ENCODE measurements around the gene RAPGEF1. TPM values are rescaled to one million over a fixed set of nuclear protein-coding genes. Genes with fewer than 3 reads are reported as not detected.

Gene RAPGEF1
- total RNA-seq, 1 donor from 2014 or later = 94.3 TPM

- no peak for DNase-seq (ENCODE audit: extremely low spot score, unreplicated experiment)
- no peak for TF ChIP-seq CTCF (IDR thresholded peaks at IDR 0.05)
- Mint-ChIP-seq H3K27me3 (ENCODE audit: unreplicated experiment) (no peaks in the 10 kb centered on the region), H3K9me3 (ENCODE audit: unreplicated experiment) (no peaks in the 10 kb centered on the region), H3K36me3 (ENCODE audit: unreplicated experiment) (peaks cover 20% of the 10 kb centered on the region), H3K4me1 (ENCODE audit: unreplicated experiment) (peaks cover 2% of the 10 kb centered on the region), H3K27ac (ENCODE audit: unreplicated experiment) (no peak overlapping the region), H3K4me3 (ENCODE audit: unreplicated experiment) (no peak overlapping the region)
Observed at GRCh38 chr9:131575946-131576853, 163.7 kb downstream of the RAPGEF1 start.

- H3K4me1 Mint-ChIP-seq (ENCODE audit: unreplicated experiment) = peaks cover 2% of the 10 kb centered on the region
- H3K27ac Mint-ChIP-seq (ENCODE audit: unreplicated experiment) = no peak overlapping the region
- TF ChIP-seq CTCF (IDR thresholded peaks at IDR 0.05) = no peak
- no peak overlapping the region for H3K4me3 Mint-ChIP-seq (ENCODE audit: unreplicated experiment)
- no peaks in the 10 kb centered on the region for H3K27me3 Mint-ChIP-seq (ENCODE audit: unreplicated experiment)
- H3K9me3 Mint-ChIP-seq (ENCODE audit: unreplicated experiment) = no peaks in the 10 kb centered on the region
- H3K36me3 Mint-ChIP-seq (ENCODE audit: unreplicated experiment) = peaks cover 19% of the 10 kb centered on the region
- no peak for DNase-seq (ENCODE audit: extremely low spot score, unreplicated experiment)
Observed at GRCh38 chr9:131574730-131575640, 164.9 kb downstream of the RAPGEF1 start.

- DNase-seq (ENCODE audit: extremely low spot score, unreplicated experiment) = no peak
- Mint-ChIP-seq H3K9me3 (ENCODE audit: unreplicated experiment) (no peaks in the 10 kb centered on the region), H3K27me3 (ENCODE audit: unreplicated experiment) (no peaks in the 10 kb centered on the region), H3K27ac (ENCODE audit: unreplicated experiment) (no peak overlapping the region), H3K4me1 (ENCODE audit: unreplicated experiment) (no peaks in the 10 kb centered on the region), H3K36me3 (ENCODE audit: unreplicated experiment) (peaks cover 17% of the 10 kb centered on the region), H3K4me3 (ENCODE audit: unreplicated experiment) (no peak overlapping the region)
- TF ChIP-seq CTCF (IDR thresholded peaks at IDR 0.05) = no peak
Observed at GRCh38 chr9:131567910-131568309, 172.0 kb downstream of the RAPGEF1 start.

GRCh38 chr9:131566158-131566557 is 173.7 kb downstream of the RAPGEF1 start:
- no peak overlapping the region for H3K27ac Mint-ChIP-seq (ENCODE audit: unreplicated experiment)
- no peaks in the 10 kb centered on the region for H3K9me3 Mint-ChIP-seq (ENCODE audit: unreplicated experiment)
- no peaks in the 10 kb centered on the region for H3K27me3 Mint-ChIP-seq (ENCODE audit: unreplicated experiment)
- DNase-seq (ENCODE audit: extremely low spot score, unreplicated experiment) = no peak
- no peak for TF ChIP-seq CTCF (IDR thresholded peaks at IDR 0.05)
- peaks cover 7% of the 10 kb centered on the region for H3K4me1 Mint-ChIP-seq (ENCODE audit: unreplicated experiment)
- no peak overlapping the region for H3K4me3 Mint-ChIP-seq (ENCODE audit: unreplicated experiment)
- peaks cover 13% of the 10 kb centered on the region for H3K36me3 Mint-ChIP-seq (ENCODE audit: unreplicated experiment)

- no peak for TF ChIP-seq CTCF (IDR thresholded peaks at IDR 0.05)
- H3K9me3 Mint-ChIP-seq (ENCODE audit: unreplicated experiment) = peaks cover 5% of the 10 kb centered on the region
- peaks cover 12% of the 10 kb centered on the region for H3K36me3 Mint-ChIP-seq (ENCODE audit: unreplicated experiment)
- no peak overlapping the region for H3K27ac Mint-ChIP-seq (ENCODE audit: unreplicated experiment)
- no peak for DNase-seq (ENCODE audit: extremely low spot score, unreplicated experiment)
- peaks cover 7% of the 10 kb centered on the region for H3K4me1 Mint-ChIP-seq (ENCODE audit: unreplicated experiment)
- no peaks in the 10 kb centered on the region for H3K27me3 Mint-ChIP-seq (ENCODE audit: unreplicated experiment)
- H3K4me3 Mint-ChIP-seq (ENCODE audit: unreplicated experiment) = no peak overlapping the region
Observed at GRCh38 chr9:131565369-131565768, 174.5 kb downstream of the RAPGEF1 start.
